Fibroblast of lung (primary cell): ENCODE results near the gene GNA12.
"Not testable (repeated sequence)": the region's sequence is repeated elsewhere in the genome, so short reads cannot be mapped to it uniquely, and the experiment has no call there.

Experiments used
- CTCF ChIP-seq, 2 donors: IDR thresholded peaks in 1 of 2; conservative IDR thresholded peaks in 1 of 2; 1 replicate in 1 of 2; 2 replicates in 1 of 2; pipeline ENCODE4 v1.5.1; 2011 to 2012; ENCODE audit warnings: low read length in 2 of 2, control low read depth in 1 of 2, inconsistent platforms in 1 of 2, low read depth in 1 of 2, mild to moderate bottlenecking in 1 of 2
- EZH2 ChIP-seq: IDR thresholded peaks from 2 replicates; pipeline ENCODE4 v1.5.1; 2012; ENCODE audit warnings: low read length, control low read depth, mild to moderate bottlenecking; ENCODE audit errors: missing control alignments

DNA sequence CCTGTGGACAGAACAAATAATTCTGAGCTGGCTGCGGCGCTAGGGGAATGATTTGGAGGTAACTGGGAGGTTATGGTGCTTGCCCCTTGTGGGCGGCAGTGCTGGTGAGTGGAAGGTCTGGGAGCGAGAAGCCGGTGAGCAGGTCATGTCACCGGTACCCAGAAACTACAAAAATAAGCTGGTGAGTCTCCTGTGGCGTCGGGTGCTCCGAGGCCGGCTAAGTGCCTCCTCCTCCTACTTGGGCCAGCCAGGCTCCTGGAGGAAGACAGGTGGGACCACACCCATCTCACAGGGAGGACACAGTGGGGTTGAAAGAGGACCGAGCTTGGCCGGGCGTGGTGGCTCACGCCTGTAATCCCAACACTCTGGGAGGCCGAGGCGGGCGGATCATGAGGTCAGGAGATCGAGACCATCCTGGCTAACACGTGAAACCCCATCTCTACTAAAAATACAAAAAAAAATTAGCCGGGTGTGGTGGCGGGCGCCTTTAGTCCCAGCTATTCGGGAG lies 152.1 kb downstream of the GNA12 start:
- TF ChIP-seq CTCF (conservative IDR thresholded peaks at IDR 0.05 in 1 of 2, IDR thresholded peaks at IDR 0.05 in 1 of 2; ENCODE audit: low read depth in 1 of 2, low read length in 2 of 2); EZH2: not testable (repeated sequence)
